Esophagus muscularis mucosa (tissue), 4 donors: ENCODE data around the gene MTHFR. TPM values are rescaled to one million over a fixed set of nuclear protein-coding genes. Genes with fewer than 3 reads are reported as not detected.
A peak's percentile ranks its signal among the peaks of the same experiment; 100 is the strongest.

ENCODE experiments used
- DNase-seq: peaks from one replicate; pipeline ENCODE4 v3.0.0-alpha.2; 2017; ENCODE audit errors: extremely low spot score
- H3K27ac ChIP-seq, 4 donors: fragments of 200-600 bp; sonication (generic); replicated peaks in 1 of 4; 1 replicate in 3 of 4; 2 replicates in 1 of 4; pipeline ENCODE4 v1.5.1; 2016 to 2019; ENCODE audit warnings: mild to moderate bottlenecking in 1 of 4
- H3K27me3 ChIP-seq, 4 donors: fragments of 200-600 bp; sonication (generic); one replicate each; pipeline versions ENCODE4 v1.5.1 to v1.6.0; 2016 to 2019
- H3K36me3 ChIP-seq, 4 donors: fragments of 200-600 bp; sonication (generic); one replicate each; pipeline ENCODE4 v1.5.1; 2016 to 2019
- H3K4me1 ChIP-seq, 4 donors: fragments of 200-600 bp; sonication (generic); one replicate each; pipeline ENCODE4 v1.5.1; 2016 to 2019
- H3K4me3 ChIP-seq, 4 donors: fragments of 200-600 bp; sonication (generic); 1 replicate in 2 of 4; 2 replicates in 2 of 4; pipeline ENCODE4 v1.5.1; 2016 to 2019; ENCODE audit warnings: mild to moderate bottlenecking in 4 of 4, moderate library complexity in 1 of 4
- H3K9me3 ChIP-seq, 4 donors: fragments of 200-600 bp; sonication (generic); 1 replicate in 3 of 4; 2 replicates in 1 of 4; pipeline ENCODE4 v1.5.1; 2016 to 2019
- EP300 ChIP-seq: sonication (generic); formaldehyde crosslinking; IDR thresholded peaks from one replicate; pipeline ENCODE4 v1.6.1; 2017; ENCODE audit warnings: antibody characterized with exemption
- POLR2A ChIP-seq: fragments of 450-650 bp; IDR thresholded peaks from one replicate; pipeline ENCODE4 v1.6.1; 2017; ENCODE audit warnings: antibody characterized with exemption, moderate library complexity, mild to moderate bottlenecking, low read depth
- POLR2AphosphoS5 ChIP-seq, 2 donors: sonication (generic); formaldehyde crosslinking; IDR thresholded peaks; one replicate each; pipeline ENCODE4 v1.6.1; 2017; ENCODE audit warnings: antibody characterized with exemption in 2 of 2
- WGBS: methylation state at CpG from one replicate; pipeline ENCODE4 v1.1.5; 2018; 5-methylcytosine and 5-hydroxymethylcytosine counted together
- intact Hi-C: fragments of 100-400 bp; cut with DNase I; formaldehyde crosslinking; loops from one replicate; pipeline ENCODE4 v1.15.1; 2023
- total RNA-seq, 4 donors: library from RNA; depleted of rRNA; stranded (reverse); fragments of >200 nt; gene quantifications; one replicate each; pipeline versions ENCODE4 v1.1.0 to v1.2.1, GENCODE V29; 2016
- TF ChIP-seq, protein P1 (sequence below), 3 experiments: fragments of 200-600 bp in 2 of 3; fragments of 450-650 bp in 1 of 3; sonication (generic) in 2 of 3; IDR thresholded peaks; one replicate each; pipeline ENCODE4 v1.5.1; 2017 to 2019; ENCODE audit warnings: antibody characterized with exemption in 3 of 3, mild to moderate bottlenecking in 2 of 3, moderate library complexity in 1 of 3

The MTHFR gene
- 10 to 100 TPM; 23.4 to 38.6 (median 26.8) TPM for total RNA-seq

DNA sequence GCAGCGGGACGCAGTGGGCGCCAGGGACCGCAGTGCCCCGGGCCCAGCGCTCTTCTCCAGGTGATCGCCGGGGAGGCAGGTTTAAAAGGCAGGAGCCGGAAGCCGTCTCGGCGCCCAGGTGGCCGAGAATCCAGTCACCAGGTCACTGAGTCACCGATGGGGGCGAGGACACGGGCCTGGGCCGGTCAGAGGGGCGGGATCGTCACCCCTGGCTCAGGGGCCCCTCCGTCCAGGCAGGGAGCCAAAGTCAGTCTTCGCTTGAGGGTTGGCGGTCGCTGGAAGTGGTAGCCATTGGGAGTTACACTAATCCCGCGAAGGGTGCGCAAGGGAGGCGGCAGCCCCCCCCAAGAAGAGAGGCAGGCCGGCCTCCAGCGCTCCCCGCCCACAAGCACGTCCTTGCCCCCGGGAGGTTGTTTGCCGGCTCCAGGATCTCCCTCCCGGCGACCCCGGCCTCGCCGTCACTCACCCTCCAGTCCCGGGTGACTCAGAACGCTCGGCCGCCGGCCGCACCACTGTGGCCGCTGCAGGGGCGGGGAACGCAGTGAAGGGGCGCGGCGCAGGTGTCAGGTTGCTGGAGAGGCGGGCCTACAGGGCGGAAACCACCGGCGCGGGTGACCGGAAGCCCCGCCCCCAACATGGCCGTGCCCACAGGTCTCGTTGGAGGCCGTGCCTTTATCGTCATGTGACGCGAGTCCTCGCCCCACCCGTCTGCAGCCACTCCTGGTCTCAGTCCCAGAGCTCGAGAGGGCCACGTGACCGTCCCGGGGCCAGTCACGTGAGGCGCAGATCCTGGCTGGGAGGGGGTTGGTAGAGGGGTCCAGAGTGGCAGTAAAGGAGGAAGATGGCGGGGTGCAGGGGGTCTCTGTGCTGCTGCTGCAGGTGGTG lies at the start of gene MTHFR, which contains the start of gene CLCN6:
MTHFR (minus strand) TSS at position 543 of the 885 bp plus-strand sequence. CDS start 2,848 bp downstream, outside the sequence.
CLCN6 (plus strand) TSS at position 770 of the 885 bp plus-strand sequence; CDS start at position 842, 72 bp downstream.
- Histone ChIP-seq H3K4me1 (peaks cover 42 to 78% (median 75%) of the 10 kb centered on the region in 4 donors), H3K9me3 (no peaks in the 10 kb centered on the region), H3K27me3 (no peaks in the 10 kb centered on the region), H3K4me3 (peak within 1 kb of the TSS; percentile 66 to 90 (median 74)), H3K36me3 (peaks cover 13 to 38% (median 16%) of the 10 kb centered on the region in 4 donors), H3K27ac (peak within 1 kb of the TSS; percentile 95 to 99 (median 98))
- TF ChIP-seq, protein P1, sequence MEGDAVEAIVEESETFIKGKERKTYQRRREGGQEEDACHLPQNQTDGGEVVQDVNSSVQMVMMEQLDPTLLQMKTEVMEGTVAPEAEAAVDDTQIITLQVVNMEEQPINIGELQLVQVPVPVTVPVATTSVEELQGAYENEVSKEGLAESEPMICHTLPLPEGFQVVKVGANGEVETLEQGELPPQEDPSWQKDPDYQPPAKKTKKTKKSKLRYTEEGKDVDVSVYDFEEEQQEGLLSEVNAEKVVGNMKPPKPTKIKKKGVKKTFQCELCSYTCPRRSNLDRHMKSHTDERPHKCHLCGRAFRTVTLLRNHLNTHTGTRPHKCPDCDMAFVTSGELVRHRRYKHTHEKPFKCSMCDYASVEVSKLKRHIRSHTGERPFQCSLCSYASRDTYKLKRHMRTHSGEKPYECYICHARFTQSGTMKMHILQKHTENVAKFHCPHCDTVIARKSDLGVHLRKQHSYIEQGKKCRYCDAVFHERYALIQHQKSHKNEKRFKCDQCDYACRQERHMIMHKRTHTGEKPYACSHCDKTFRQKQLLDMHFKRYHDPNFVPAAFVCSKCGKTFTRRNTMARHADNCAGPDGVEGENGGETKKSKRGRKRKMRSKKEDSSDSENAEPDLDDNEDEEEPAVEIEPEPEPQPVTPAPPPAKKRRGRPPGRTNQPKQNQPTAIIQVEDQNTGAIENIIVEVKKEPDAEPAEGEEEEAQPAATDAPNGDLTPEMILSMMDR (IDR thresholded peaks at IDR 0.05): peak in 2 of 3 experiments; percentile 2 to 8
- peak; percentile 98 to 99 for TF ChIP-seq POLR2AphosphoS5 (IDR thresholded peaks at IDR 0.05)
- TF ChIP-seq POLR2A: peak; percentile 85
- TF ChIP-seq EP300: peak; percentile 14
- DNase-seq: peak; percentile 100
- 0% methylated on average over 13 of the region's 72 CpGs for WGBS
- intact Hi-C loops: loop anchor here (5.0 kb wide), 1 partner anchor 148 kb away; no protein-coding TSS in a partner anchor

DNA sequence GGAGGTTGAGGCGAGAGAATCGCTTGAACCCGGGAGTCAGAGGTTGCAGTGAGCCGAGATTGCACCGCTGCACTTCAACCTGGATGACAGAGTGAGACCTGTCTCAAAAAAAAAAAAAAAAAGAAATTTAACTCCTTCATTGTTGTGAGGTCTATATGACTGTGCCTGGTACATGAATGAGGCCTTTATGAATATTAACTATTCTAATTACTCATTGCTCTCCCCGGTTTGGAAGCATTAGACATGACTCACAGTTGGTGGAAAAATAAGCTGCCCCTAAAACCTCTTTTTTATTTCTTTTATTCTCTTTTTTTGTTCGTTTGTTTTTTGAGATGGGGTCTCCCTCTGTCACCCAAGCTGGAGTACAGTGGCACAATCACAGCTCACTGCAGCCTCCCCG lies 49.7 kb upstream of the MTHFR start:
- H3K4me1 ChIP-seq: peaks cover 0 to 9% (median 6%) of the 10 kb centered on the region in 4 donors
- DNase-seq: no peak
- H3K4me3 ChIP-seq: no peak overlapping the region
- no peaks in the 10 kb centered on the region for H3K9me3 ChIP-seq
- TF ChIP-seq POLR2AphosphoS5 (IDR thresholded peaks at IDR 0.05) (no peak), EP300 (no peak), POLR2A (no peak)
- TF ChIP-seq, protein P1 (IDR thresholded peaks at IDR 0.05): no peak
- WGBS: 70% methylated on average over 8 of the region's 8 CpGs
- H3K36me3 ChIP-seq: no peaks in the 10 kb centered on the region
- H3K27me3 ChIP-seq: peaks cover 0 to 65% (median 22%) of the 10 kb centered on the region in 4 donors
- no peak overlapping the region for H3K27ac ChIP-seq
- intact Hi-C loops: no loop called here

DNA sequence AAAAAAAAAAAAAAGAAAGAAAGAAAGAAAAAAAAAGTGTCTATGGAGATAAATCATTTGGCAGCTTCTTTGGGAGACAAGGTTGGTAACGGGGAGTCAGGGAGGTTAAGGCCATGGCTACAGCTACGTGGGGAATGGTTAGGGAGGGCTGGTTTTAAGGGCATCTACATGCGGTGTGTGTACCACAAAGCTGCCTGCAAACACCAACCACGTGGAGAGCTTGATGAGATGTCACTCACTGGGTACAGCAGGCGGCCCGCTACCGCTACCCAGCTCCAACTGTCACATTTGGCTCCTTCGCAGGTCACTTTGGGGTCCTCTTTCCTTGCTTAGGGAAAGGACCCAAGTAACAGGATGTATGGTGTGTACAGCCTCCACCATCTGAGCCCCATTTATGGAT lies 48.8 kb upstream of the MTHFR start:
- no peak overlapping the region for H3K27ac ChIP-seq
- DNase-seq: no peak
- H3K36me3 ChIP-seq: no peaks in the 10 kb centered on the region
- TF ChIP-seq EP300: no peak
- no peak for TF ChIP-seq POLR2AphosphoS5 (IDR thresholded peaks at IDR 0.05)
- TF ChIP-seq POLR2A: no peak
- TF ChIP-seq, protein P1 (IDR thresholded peaks at IDR 0.05): no peak
- peaks cover 0 to 56% (median 15%) of the 10 kb centered on the region in 4 donors for H3K27me3 ChIP-seq
- no peak overlapping the region for H3K4me3 ChIP-seq
- no peaks in the 10 kb centered on the region for H3K9me3 ChIP-seq
- intact Hi-C loops: no loop called here
- H3K4me1 ChIP-seq: peaks cover 0 to 9% (median 6%) of the 10 kb centered on the region in 4 donors
- 45% methylated on average over 7 of the region's 8 CpGs for WGBS

DNA sequence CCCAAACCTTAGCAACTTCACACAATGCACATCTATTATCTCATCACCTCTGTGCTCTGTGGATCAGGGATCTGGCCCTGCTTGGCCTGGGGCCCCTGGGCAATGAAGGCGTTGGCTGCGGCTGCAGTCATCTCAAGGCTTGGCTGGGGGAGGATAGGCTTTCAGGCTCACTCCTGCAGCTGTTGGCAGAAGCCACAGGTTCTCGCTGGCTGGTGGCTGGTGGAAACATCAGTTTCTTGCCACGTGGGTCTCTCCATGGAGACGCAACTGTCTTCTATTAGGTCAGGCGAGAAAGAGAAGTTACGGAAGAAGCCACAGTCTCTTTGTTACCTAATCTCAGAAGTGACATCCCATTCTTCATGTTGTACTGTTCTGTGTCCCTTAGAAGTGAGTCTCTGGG lies 45.4 kb upstream of the MTHFR start:
- Histone ChIP-seq H3K27ac (no peak overlapping the region), H3K27me3 (peaks cover 0 to 23% (median 0%) of the 10 kb centered on the region in 4 donors), H3K9me3 (no peaks in the 10 kb centered on the region), H3K36me3 (peaks cover 0 to 15% (median 7%) of the 10 kb centered on the region in 4 donors), H3K4me3 (no peak overlapping the region), H3K4me1 (peaks cover 5 to 9% (median 6%) of the 10 kb centered on the region in 4 donors)
- WGBS: 73% methylated on average over 7 of the region's 7 CpGs
- TF ChIP-seq, protein P1 (IDR thresholded peaks at IDR 0.05): no peak
- TF ChIP-seq EP300: no peak
- no peak for TF ChIP-seq POLR2A
- no peak for TF ChIP-seq POLR2AphosphoS5 (IDR thresholded peaks at IDR 0.05)
- no peak for DNase-seq
- intact Hi-C loops: no loop called here
